ENCODE data around the gene LMF1. TPM values are rescaled to one million over a fixed set of nuclear protein-coding genes. Genes with fewer than 3 reads are reported as not detected.

Gene LMF1
- total RNA-seq, 1 donor from 2014 or later, result 19.0 TPM

GRCh38 chr16:881219-882097, 89.3 kb downstream of the LMF1 start:
- Histone ChIP-seq H3K27ac (no peak overlapping the region), H3K27me3 (no peaks in the 10 kb centered on the region), H3K36me3 (no peaks in the 10 kb centered on the region), H3K4me1 (no peaks in the 10 kb centered on the region), H3K9me3 (peaks cover 10% of the 10 kb centered on the region), H3K4me3 (no peak overlapping the region)
- intact Hi-C loops (cut with DNase I), result no loop called here
- ATAC-seq (no peak), DNase-seq (no peak)
- TF ChIP-seq CTCF (IDR thresholded peaks at IDR 0.05), result no peak

GRCh38 chr16:880471-881171, 90.2 kb downstream of the LMF1 start:
- H3K27ac ChIP-seq, result no peak overlapping the region
- H3K9me3 ChIP-seq, result peaks cover 10% of the 10 kb centered on the region
- no peaks in the 10 kb centered on the region for H3K27me3 ChIP-seq
- intact Hi-C loops (cut with DNase I), result no loop called here
- H3K36me3 ChIP-seq, result no peaks in the 10 kb centered on the region
- TF ChIP-seq CTCF (IDR thresholded peaks at IDR 0.05), result no peak
- ATAC-seq (no peak), DNase-seq (no peak)
- no peaks in the 10 kb centered on the region for H3K4me1 ChIP-seq
- H3K4me3 ChIP-seq, result no peak overlapping the region

GRCh38 chr16:879986-880385, 90.8 kb downstream of the LMF1 start:
- H3K4me3 ChIP-seq, result no peak overlapping the region
- DNase-seq, result no peak
- H3K27ac ChIP-seq, result no peak overlapping the region
- H3K36me3 ChIP-seq, result no peaks in the 10 kb centered on the region
- no peak for TF ChIP-seq CTCF (IDR thresholded peaks at IDR 0.05)
- no peak for ATAC-seq
- peaks cover 10% of the 10 kb centered on the region for H3K9me3 ChIP-seq
- no peaks in the 10 kb centered on the region for H3K27me3 ChIP-seq
- intact Hi-C loops (cut with DNase I), result no loop called here
- no peaks in the 10 kb centered on the region for H3K4me1 ChIP-seq

GRCh38 chr16:879461-879861, 91.3 kb downstream of the LMF1 start:
- DNase-seq (no peak), ATAC-seq (no peak)
- intact Hi-C loops (cut with DNase I), result no loop called here
- H3K36me3 ChIP-seq, result no peaks in the 10 kb centered on the region
- H3K27ac ChIP-seq, result no peak overlapping the region
- TF ChIP-seq CTCF (IDR thresholded peaks at IDR 0.05), result no peak
- H3K4me3 ChIP-seq, result no peak overlapping the region
- no peaks in the 10 kb centered on the region for H3K4me1 ChIP-seq
- no peaks in the 10 kb centered on the region for H3K27me3 ChIP-seq
- H3K9me3 ChIP-seq, result peaks cover 7% of the 10 kb centered on the region

- DNase-seq, result no peak
- no peak overlapping the region for H3K4me3 ChIP-seq
- H3K9me3 ChIP-seq, result peaks cover 1% of the 10 kb centered on the region
- no peaks in the 10 kb centered on the region for H3K36me3 ChIP-seq
- H3K4me1 ChIP-seq, result no peaks in the 10 kb centered on the region
- no peaks in the 10 kb centered on the region for H3K27me3 ChIP-seq
- H3K27ac ChIP-seq, result no peak overlapping the region
- intact Hi-C loops (cut with DNase I), result no loop called here
- TF ChIP-seq CTCF (IDR thresholded peaks at IDR 0.05), result no peak
- ATAC-seq, result no peak
Observed at GRCh38 chr16:878886-879285, 91.9 kb downstream of the LMF1 start.

Data from upper lobe of right lung (tissue), 1 donor.